ENCODE measurements around the gene C11orf91. TPM values are rescaled to one million over a fixed set of nuclear protein-coding genes. Genes with fewer than 3 reads are reported as not detected.
A peak's percentile ranks its signal among the peaks of the same experiment; 100 is the strongest.

The C11orf91 gene
- total RNA-seq, 1 donor from 2014 or later = 0.69 TPM

DNA sequence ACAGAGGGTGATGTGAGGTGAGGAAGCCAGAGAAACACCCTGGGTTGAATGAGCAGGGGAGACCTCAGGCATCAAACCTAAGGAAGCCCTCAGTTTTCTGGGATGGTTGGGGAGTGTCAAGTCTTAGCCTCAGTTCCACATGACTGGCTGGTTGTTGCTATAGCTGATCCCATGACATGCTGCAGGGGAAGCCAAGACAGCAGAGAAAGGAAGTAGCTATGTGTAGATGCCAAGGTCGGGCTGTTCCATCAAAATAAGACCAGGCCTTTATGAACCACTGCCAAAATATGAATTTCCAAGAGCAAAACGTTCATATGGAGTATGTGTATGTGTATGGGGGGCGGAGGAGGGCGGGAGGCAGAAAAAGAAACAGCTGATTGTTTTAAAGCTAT lies 24.0 kb upstream of the C11orf91 start:
- DNase-seq (ENCODE audit: low spot score, unreplicated experiment) = no peak
- TF ChIP-seq, protein P1, sequence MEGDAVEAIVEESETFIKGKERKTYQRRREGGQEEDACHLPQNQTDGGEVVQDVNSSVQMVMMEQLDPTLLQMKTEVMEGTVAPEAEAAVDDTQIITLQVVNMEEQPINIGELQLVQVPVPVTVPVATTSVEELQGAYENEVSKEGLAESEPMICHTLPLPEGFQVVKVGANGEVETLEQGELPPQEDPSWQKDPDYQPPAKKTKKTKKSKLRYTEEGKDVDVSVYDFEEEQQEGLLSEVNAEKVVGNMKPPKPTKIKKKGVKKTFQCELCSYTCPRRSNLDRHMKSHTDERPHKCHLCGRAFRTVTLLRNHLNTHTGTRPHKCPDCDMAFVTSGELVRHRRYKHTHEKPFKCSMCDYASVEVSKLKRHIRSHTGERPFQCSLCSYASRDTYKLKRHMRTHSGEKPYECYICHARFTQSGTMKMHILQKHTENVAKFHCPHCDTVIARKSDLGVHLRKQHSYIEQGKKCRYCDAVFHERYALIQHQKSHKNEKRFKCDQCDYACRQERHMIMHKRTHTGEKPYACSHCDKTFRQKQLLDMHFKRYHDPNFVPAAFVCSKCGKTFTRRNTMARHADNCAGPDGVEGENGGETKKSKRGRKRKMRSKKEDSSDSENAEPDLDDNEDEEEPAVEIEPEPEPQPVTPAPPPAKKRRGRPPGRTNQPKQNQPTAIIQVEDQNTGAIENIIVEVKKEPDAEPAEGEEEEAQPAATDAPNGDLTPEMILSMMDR (IDR thresholded peaks at IDR 0.05; ENCODE audit: unreplicated experiment) = no peak
- Mint-ChIP-seq H3K27me3 (no peaks in the 10 kb centered on the region), H3K27ac (no peak overlapping the region), H3K9me3 (ENCODE audit: low read depth) (peaks cover 13% of the 10 kb centered on the region), H3K36me3 (ENCODE audit: insufficient read depth) (peaks cover 41% of the 10 kb centered on the region), H3K4me1 (ENCODE audit: low read depth) (peaks cover 25% of the 10 kb centered on the region), H3K4me3 (ENCODE audit: low read depth) (no peak overlapping the region)

GRCh38 chr11:33723238-33723881 lies 22.7 kb upstream of the C11orf91 start:
- peaks cover 10% of the 10 kb centered on the region for H3K9me3 Mint-ChIP-seq (ENCODE audit: low read depth)
- peaks cover 36% of the 10 kb centered on the region for H3K36me3 Mint-ChIP-seq (ENCODE audit: insufficient read depth)
- H3K27ac Mint-ChIP-seq = no peak overlapping the region
- peaks cover 25% of the 10 kb centered on the region for H3K4me1 Mint-ChIP-seq (ENCODE audit: low read depth)
- no peaks in the 10 kb centered on the region for H3K27me3 Mint-ChIP-seq
- no peak for DNase-seq (ENCODE audit: low spot score, unreplicated experiment)
- TF ChIP-seq, protein P1 (IDR thresholded peaks at IDR 0.05; ENCODE audit: unreplicated experiment) = no peak
- no peak overlapping the region for H3K4me3 Mint-ChIP-seq (ENCODE audit: low read depth)

GRCh38 chr11:33722590-33723234 lies 22.1 kb upstream of the C11orf91 start:
- no peak overlapping the region for H3K4me3 Mint-ChIP-seq (ENCODE audit: low read depth)
- H3K27ac Mint-ChIP-seq = no peak overlapping the region
- no peak for DNase-seq (ENCODE audit: low spot score, unreplicated experiment)
- H3K9me3 Mint-ChIP-seq (ENCODE audit: low read depth) = peaks cover 9% of the 10 kb centered on the region
- H3K36me3 Mint-ChIP-seq (ENCODE audit: insufficient read depth) = peaks cover 30% of the 10 kb centered on the region
- no peaks in the 10 kb centered on the region for H3K27me3 Mint-ChIP-seq
- peaks cover 25% of the 10 kb centered on the region for H3K4me1 Mint-ChIP-seq (ENCODE audit: low read depth)
- TF ChIP-seq, protein P1 (IDR thresholded peaks at IDR 0.05; ENCODE audit: unreplicated experiment) = no peak

DNA sequence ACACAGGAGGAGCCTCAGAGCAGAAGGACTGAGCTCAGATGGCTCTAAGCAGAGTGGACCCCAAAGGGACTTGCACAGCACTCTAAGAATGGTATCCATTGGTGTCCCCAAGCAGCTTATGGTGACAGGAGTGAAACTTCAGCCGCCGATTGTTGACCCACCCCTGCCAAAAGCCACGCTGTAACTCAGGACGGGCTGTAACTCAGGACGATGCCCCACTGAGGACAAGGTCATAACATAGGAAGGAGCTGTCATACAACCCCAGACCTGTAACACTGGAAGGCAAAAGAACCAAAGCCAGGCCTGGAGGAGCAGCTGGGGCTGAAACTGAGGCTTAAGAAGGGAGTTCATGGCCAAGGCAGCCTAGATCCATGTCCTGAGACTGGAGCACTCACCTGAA lies 21.4 kb upstream of the C11orf91 start:
- TF ChIP-seq, protein P1 (IDR thresholded peaks at IDR 0.05; ENCODE audit: unreplicated experiment) = no peak
- H3K36me3 Mint-ChIP-seq (ENCODE audit: insufficient read depth) = peaks cover 26% of the 10 kb centered on the region
- no peak overlapping the region for H3K4me3 Mint-ChIP-seq (ENCODE audit: low read depth)
- DNase-seq (ENCODE audit: low spot score, unreplicated experiment) = no peak
- H3K27ac Mint-ChIP-seq = peak overlapping the region; percentile 63
- H3K4me1 Mint-ChIP-seq (ENCODE audit: low read depth) = peaks cover 23% of the 10 kb centered on the region
- H3K9me3 Mint-ChIP-seq (ENCODE audit: low read depth) = peaks cover 6% of the 10 kb centered on the region
- no peaks in the 10 kb centered on the region for H3K27me3 Mint-ChIP-seq

- TF ChIP-seq, protein P1 (IDR thresholded peaks at IDR 0.05; ENCODE audit: unreplicated experiment) = no peak
- DNase-seq (ENCODE audit: low spot score, unreplicated experiment) = no peak
- peaks cover 17% of the 10 kb centered on the region for H3K4me1 Mint-ChIP-seq (ENCODE audit: low read depth)
- H3K36me3 Mint-ChIP-seq (ENCODE audit: insufficient read depth) = peaks cover 26% of the 10 kb centered on the region
- H3K27ac Mint-ChIP-seq = peak overlapping the region; percentile 57
- peaks cover 2% of the 10 kb centered on the region for H3K9me3 Mint-ChIP-seq (ENCODE audit: low read depth)
- H3K27me3 Mint-ChIP-seq = no peaks in the 10 kb centered on the region
- H3K4me3 Mint-ChIP-seq (ENCODE audit: low read depth) = no peak overlapping the region
These were observed 20.8 kb upstream of the C11orf91 start for GRCh38 chr11:33721426-33721825.
